ENCODE results near the gene GREB1L.
"Not testable (repeated sequence)": the region's sequence is repeated elsewhere in the genome, so short reads cannot be mapped to it uniquely, and the experiment has no call there.

Gene GREB1L

GRCh38 chr18:21305621-21306020 lies 63.6 kb downstream of the GREB1L start:
- Histone ChIP-seq H3K4me1 (ENCODE audit: control insufficient read depth in 1 of 2, insufficient read depth in 1 of 2, low read depth in 1 of 2, low read length in 1 of 2) (no peaks in the 10 kb centered on the region), H3K36me3 (no peaks in the 10 kb centered on the region)
- TF ChIP-seq CTCF (IDR thresholded peaks at IDR 0.05), result no peak

GRCh38 chr18:21306368-21306767 lies 64.3 kb downstream of the GREB1L start:
- Histone ChIP-seq H3K27ac (no peak overlapping the region), H3K9me3 (no peaks in the 10 kb centered on the region)
- TF ChIP-seq CTCF (IDR thresholded peaks at IDR 0.05), result no peak

More at GRCh38 chr18:21305621-21306020, 63.6 kb downstream of the GREB1L start:
- Histone ChIP-seq H3K9me3 (no peaks in the 10 kb centered on the region), H3K4me3 (ENCODE audit: low read depth in 1 of 2, low read length in 1 of 2) (no peak overlapping the region), H3K27ac (no peak overlapping the region), H3K27me3 (peaks cover 4% of the 10 kb centered on the region)

GRCh38 chr18:21307578-21307977 lies 65.5 kb downstream of the GREB1L start:
- no peak overlapping the region for H3K27ac ChIP-seq
- H3K9me3 ChIP-seq, result no peaks in the 10 kb centered on the region
- TF ChIP-seq CTCF (IDR thresholded peaks at IDR 0.05), result no peak
- no peak overlapping the region for H3K4me3 ChIP-seq (ENCODE audit: low read depth in 1 of 2, low read length in 1 of 2)
- H3K27me3 ChIP-seq, result peaks cover 4% of the 10 kb centered on the region
- H3K4me1 ChIP-seq (ENCODE audit: control insufficient read depth in 1 of 2, insufficient read depth in 1 of 2, low read depth in 1 of 2, low read length in 1 of 2), result no peaks in the 10 kb centered on the region
- H3K36me3 ChIP-seq, result no peaks in the 10 kb centered on the region

More at GRCh38 chr18:21306368-21306767, 64.3 kb downstream of the GREB1L start:
- Histone ChIP-seq H3K27me3 (peaks cover 4% of the 10 kb centered on the region), H3K4me3 (ENCODE audit: low read depth in 1 of 2, low read length in 1 of 2) (no peak overlapping the region), H3K36me3 (no peaks in the 10 kb centered on the region), H3K4me1 (ENCODE audit: control insufficient read depth in 1 of 2, insufficient read depth in 1 of 2, low read depth in 1 of 2, low read length in 1 of 2) (no peaks in the 10 kb centered on the region)

GRCh38 chr18:21309248-21309647 lies 67.2 kb downstream of the GREB1L start:
- H3K36me3 ChIP-seq, result no peaks in the 10 kb centered on the region
- H3K27me3 ChIP-seq, result peaks cover 4% of the 10 kb centered on the region
- no peak overlapping the region for H3K4me3 ChIP-seq (ENCODE audit: low read depth in 1 of 2, low read length in 1 of 2)
- H3K9me3 ChIP-seq, result no peaks in the 10 kb centered on the region
- TF ChIP-seq CTCF (IDR thresholded peaks at IDR 0.05), result no peak
- H3K27ac ChIP-seq, result no peak overlapping the region
- no peaks in the 10 kb centered on the region for H3K4me1 ChIP-seq (ENCODE audit: control insufficient read depth in 1 of 2, insufficient read depth in 1 of 2, low read depth in 1 of 2, low read length in 1 of 2)

- H3K27ac ChIP-seq; H3K4me1 ChIP-seq (ENCODE audit: control insufficient read depth in 1 of 2, insufficient read depth in 1 of 2, low read depth in 1 of 2, low read length in 1 of 2); H3K9me3 ChIP-seq; H3K36me3 ChIP-seq; H3K4me3 ChIP-seq (ENCODE audit: low read depth in 1 of 2, low read length in 1 of 2); H3K27me3 ChIP-seq: not testable (repeated sequence)
These were observed 69.9 kb downstream of the GREB1L start for GRCh38 chr18:21311980-21312379.

- H3K36me3 ChIP-seq, result no peaks in the 10 kb centered on the region
- TF ChIP-seq CTCF (IDR thresholded peaks at IDR 0.05), result no peak
- H3K27me3 ChIP-seq, result peaks cover 4% of the 10 kb centered on the region
- no peak overlapping the region for H3K4me3 ChIP-seq (ENCODE audit: low read depth in 1 of 2, low read length in 1 of 2)
- no peaks in the 10 kb centered on the region for H3K9me3 ChIP-seq
- H3K27ac ChIP-seq, result no peak overlapping the region
- H3K4me1 ChIP-seq (ENCODE audit: control insufficient read depth in 1 of 2, insufficient read depth in 1 of 2, low read depth in 1 of 2, low read length in 1 of 2), result no peaks in the 10 kb centered on the region
These were observed 71.5 kb downstream of the GREB1L start for GRCh38 chr18:21313576-21313975.

All from neutrophil (primary cell).